M059J (cell line): ENCODE data around the gene SARDH. TPM values are rescaled to one million over a fixed set of nuclear protein-coding genes. Genes with fewer than 3 reads are reported as not detected.

Source experiments
- DNase-seq: peaks from one replicate; pipeline ENCODE4 v3.0.0-alpha.2; 2012; ENCODE audit warnings: low read depth
- total RNA-seq: library from RNA; depleted of rRNA; stranded (reverse); fragments of >200 nt; shearing (Covaris generic); gene quantifications from 2 replicates; pipeline ENCODE4 v1.2.3, GENCODE V29; 2014

Gene SARDH
- total RNA-seq, 1 experiment from 2014 or later = 1.3 TPM

- DNase-seq = no peak
Measured at GRCh38 chr9:133704711-133705181, 33.4 kb downstream of the SARDH start.

DNA sequence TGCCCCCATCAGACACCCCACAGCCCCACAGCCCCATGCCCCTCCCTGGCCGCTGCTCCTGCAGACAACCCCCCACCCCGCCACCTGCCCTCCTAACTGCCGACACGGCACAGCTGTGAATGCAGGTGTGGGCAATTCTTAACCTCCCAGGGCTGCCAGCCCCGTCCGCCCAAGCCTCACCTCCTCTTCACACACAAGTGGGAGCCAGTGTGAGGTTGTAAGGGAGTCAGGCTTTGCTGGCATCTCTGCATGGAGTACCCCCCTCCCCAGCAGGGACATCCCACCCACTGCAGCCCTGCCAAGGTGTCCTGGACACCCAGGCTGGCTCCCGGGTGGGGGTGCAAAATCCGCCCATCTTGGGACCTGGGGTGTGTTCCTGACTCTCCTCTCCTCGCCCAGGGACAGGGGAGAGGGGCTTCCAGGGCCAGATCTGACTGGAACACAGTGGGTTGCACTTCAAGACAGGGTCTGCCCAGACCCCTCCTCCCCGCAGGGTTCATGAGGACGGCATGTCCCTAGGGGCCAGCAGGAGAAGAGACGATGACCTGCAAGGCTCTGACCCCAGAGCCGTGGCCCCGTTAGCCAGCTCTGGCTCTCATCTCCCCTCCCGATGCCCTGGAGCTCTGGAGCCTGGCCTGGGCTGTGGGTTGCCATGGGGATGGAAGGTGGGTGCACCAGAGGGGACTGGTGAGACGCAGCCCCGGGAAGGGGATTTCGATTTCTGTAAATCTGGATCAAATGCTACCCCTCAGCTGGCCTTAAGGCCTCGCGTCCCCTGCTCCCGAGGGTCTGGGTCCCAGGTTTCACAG, 34.4 kb downstream of the SARDH start:
- no peak for DNase-seq

GRCh38 chr9:133702798-133703590, 35.2 kb downstream of the SARDH start:
- DNase-seq = no peak

DNA sequence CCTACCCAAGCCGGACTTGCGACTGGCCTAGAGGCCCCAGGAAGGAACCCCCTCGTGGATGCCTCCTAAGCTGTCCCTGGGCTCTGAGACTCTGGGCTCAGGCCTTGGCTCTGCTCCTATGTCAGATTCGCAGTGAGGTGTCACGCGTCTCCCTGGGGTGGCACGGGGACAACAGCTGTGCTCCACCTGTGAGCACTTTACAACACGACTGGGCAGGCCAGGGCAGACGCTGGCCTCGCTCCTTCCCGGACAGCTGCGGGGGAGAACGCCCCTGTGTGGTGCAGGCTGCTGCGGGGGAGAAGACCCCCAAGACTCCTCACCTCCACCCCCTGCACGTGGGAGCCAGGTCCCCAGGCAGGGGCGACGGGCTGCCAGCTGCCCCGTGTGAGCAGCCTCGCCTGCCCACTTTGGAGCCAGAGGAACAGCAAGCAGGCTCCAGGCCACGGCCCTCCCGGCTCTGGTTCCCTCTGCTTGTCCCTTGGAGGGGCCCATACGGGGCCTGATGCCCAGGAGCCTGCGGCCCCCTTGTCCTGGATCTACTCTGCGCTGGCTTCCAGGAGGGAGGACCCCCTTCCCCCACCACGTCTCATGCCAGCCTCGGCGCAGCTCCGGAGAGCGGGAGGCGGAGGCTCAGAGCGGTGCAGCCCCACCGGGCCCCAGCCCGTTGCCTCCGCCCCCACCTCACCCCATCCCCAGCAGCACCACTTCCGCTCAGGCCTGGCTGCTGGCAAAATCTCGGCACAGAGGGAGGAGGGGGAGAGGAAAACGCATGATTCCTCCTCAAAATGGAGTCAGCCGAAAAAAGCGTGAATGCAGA, 36.0 kb downstream of the SARDH start:
- DNase-seq = no peak

GRCh38 chr9:133701321-133701980, 36.7 kb downstream of the SARDH start:
- DNase-seq = no peak

DNA sequence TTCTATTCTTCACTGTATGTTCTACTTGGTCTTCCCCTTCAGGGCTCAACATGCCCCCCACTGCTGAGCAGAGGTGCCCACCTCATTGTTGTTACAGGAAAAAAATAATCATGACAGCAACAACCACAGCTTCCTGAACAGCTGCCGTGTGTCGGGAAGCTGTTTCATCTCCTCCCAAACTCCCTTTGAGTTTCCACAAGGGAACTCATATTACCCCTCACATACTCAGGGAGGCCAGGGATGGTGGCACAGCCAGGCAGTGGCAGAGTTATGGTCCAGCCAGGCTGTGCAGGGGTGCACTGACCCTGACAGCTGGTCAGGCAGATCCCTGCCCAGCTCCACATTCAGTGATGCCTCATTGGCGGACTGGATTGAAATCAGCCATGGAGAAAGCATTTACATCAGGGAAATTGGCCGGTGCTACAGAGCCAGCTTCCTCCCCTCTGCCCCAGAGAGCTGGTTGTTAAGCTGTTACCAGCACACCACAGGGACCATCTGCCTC, 37.3 kb downstream of the SARDH start:
- DNase-seq = no peak

GRCh38 chr9:133699546-133699945, 38.6 kb downstream of the SARDH start:
- DNase-seq = no peak

GRCh38 chr9:133696071-133696472, 42.1 kb downstream of the SARDH start:
- DNase-seq = no peak

DNA sequence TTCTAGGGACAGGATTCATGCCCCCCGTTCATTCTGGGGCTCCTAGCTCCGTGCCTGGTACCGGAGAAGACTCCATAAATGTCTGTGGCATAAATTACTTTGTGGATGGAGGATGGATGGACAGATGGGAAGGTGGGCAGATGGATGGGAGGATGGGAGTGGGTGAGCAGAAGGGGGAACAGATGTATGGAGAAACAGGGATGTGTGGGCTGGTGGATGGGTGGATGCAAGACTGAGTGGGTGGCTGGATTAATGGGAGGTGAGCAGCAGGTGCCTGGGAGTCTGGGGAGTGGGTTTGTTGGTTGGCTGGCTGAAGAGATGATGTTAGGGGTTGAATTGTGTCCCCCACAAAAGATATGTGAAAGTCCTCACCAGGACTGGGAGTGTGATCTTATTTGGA, 43.5 kb downstream of the SARDH start:
- DNase-seq = no peak

GRCh38 chr9:133693703-133694529, 44.2 kb downstream of the SARDH start:
- no peak for DNase-seq

- no peak for DNase-seq
Measured at GRCh38 chr9:133693116-133693515, 45.0 kb downstream of the SARDH start.

- DNase-seq = no peak
Measured at GRCh38 chr9:133692364-133692985, 45.7 kb downstream of the SARDH start.

DNA sequence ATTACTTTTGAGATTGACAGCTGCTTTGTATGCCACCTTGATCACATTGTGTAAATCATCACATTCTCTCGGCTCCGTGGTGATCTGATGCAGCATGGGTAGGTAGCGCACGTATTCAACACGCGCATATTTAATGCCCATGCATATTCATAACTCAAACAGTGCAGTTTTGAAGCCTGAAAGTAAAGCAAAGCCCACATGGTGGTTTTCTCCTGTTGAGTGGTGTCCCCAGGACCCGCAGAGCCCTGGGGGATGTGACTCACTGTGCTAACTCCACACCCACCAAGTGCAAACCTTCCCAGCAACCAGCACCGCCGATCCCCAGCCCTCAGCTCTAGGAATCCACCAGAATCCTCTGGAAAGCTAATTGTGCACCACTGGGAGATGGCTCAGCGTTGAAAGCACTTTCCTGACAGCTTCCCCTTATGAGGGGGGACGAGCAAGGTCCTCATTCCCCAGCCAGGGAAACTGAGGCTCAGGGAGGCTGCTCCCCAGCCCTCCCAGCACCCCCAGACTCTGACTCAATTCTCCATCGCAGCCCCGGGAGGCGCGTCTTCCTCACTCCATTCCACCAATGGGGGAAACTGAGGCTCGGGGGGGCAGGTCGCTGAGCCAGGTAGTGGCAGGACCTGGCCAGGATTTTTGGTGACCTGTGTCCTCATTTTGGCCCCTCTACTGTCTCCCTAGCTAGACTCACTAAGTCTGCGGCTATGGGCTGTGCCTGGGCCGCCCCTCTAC, 46.4 kb downstream of the SARDH start:
- peak; percentile 80 for DNase-seq

- DNase-seq = no peak
Measured at GRCh38 chr9:133691191-133691590, 47.0 kb downstream of the SARDH start.

DNA sequence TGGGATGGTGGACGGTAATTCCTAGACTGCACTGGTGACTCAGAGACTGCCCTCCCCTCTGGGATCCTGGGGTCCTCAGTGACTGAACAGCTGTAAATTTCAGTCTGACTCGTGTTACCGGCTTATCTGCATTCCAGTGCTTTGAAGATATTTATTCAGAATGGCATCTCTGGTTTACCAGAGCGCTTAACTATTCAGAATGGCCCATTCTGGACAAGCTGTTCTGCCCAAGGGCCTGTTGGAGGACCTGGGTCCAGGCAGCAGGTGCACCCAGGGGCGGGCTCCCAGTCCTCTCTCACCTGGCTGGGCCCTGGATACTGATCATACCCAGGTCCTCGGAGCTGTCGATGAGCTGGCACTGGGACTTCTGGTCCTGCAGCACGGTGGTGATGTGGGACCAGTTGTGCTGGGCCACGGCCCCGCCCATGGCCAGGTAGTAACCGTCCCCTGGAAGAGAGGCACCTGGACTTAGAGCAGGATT, 48.0 kb downstream of the SARDH start:
- no peak for DNase-seq

- DNase-seq = no peak
Measured at GRCh38 chr9:133689151-133689763, 48.9 kb downstream of the SARDH start.

DNA sequence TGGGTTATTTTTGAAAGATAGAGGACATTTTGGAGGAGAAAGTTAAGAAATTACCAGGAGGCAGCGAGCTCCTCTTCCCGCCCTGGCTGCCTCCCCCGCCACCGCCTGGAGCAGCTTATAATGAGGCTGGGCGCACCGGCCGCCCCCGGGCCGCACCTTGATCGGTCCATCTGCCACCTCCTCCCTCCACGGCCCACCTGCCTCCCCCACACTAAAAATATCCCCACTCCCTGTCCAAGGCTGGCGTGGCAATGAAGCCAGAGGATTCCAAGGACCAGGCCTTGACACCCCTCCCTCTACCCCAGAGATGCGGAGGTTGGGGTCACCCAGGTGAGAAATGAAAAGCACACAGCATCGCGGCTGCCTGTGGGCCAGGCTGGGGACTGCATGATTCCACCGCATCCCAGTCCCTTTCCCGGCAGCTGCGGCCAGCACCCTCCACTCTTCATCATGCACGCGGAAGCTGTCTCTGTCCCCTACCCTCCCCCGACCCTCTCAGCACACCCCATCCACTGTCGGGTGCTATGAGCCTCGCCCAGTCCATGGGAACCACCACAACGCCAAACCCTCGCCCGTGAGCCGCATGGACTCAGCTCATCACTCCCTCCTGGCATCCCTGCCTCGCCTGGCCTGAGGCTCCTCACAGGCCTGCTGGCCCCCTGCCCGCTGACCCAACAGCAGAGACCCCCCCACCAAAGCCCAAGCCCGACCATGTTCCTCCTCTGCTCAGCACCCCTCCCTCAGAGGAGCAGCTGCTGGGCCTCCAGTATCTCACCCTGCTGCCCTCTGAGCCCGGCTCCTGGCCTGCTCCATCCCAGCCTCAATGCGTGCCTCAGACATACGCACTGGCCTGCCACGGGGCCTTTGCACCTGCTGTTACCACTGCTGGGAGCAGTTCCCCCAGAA, 50.0 kb downstream of the SARDH start:
- DNase-seq = no peak
